Measurements from ENCODE around the gene CCDC150. TPM values are rescaled to one million over a fixed set of nuclear protein-coding genes. Genes with fewer than 3 reads are reported as not detected.
"Not testable (repeated sequence)": the region's sequence is repeated elsewhere in the genome, so short reads cannot be mapped to it uniquely, and the experiment has no call there.

Gene CCDC150
- total RNA-seq, 1 donor from 2014 or later = 0.66 TPM

GRCh38 chr2:196725882-196726281 lies 86.4 kb downstream of the CCDC150 start:
- Histone ChIP-seq H3K27ac (replicated peaks) (no peak overlapping the region), H3K4me3 (no peak overlapping the region), H3K36me3 (no peaks in the 10 kb centered on the region), H3K9me3 (replicated peaks) (no peaks in the 10 kb centered on the region), H3K4me1 (no peaks in the 10 kb centered on the region), H3K27me3 (ENCODE audit: low read depth) (no peaks in the 10 kb centered on the region)
- DNase-seq = no peak
- TF ChIP-seq, protein P1, sequence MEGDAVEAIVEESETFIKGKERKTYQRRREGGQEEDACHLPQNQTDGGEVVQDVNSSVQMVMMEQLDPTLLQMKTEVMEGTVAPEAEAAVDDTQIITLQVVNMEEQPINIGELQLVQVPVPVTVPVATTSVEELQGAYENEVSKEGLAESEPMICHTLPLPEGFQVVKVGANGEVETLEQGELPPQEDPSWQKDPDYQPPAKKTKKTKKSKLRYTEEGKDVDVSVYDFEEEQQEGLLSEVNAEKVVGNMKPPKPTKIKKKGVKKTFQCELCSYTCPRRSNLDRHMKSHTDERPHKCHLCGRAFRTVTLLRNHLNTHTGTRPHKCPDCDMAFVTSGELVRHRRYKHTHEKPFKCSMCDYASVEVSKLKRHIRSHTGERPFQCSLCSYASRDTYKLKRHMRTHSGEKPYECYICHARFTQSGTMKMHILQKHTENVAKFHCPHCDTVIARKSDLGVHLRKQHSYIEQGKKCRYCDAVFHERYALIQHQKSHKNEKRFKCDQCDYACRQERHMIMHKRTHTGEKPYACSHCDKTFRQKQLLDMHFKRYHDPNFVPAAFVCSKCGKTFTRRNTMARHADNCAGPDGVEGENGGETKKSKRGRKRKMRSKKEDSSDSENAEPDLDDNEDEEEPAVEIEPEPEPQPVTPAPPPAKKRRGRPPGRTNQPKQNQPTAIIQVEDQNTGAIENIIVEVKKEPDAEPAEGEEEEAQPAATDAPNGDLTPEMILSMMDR (IDR thresholded peaks at IDR 0.05; ENCODE audit: borderline replicate concordance) = no peak
- intact Hi-C loops (cut with micrococcal nuclease) = no loop called here

GRCh38 chr2:196729418-196729817 lies 89.9 kb downstream of the CCDC150 start:
- intact Hi-C loops (cut with micrococcal nuclease) = no loop called here
- TF ChIP-seq, protein P1 (IDR thresholded peaks at IDR 0.05; ENCODE audit: borderline replicate concordance) = no peak

GRCh38 chr2:196736646-196737045 lies 97.1 kb downstream of the CCDC150 start:
- peaks cover 23% of the 10 kb centered on the region for H3K9me3 ChIP-seq (replicated peaks)
- H3K27me3 ChIP-seq (ENCODE audit: low read depth); H3K36me3 ChIP-seq; H3K27ac ChIP-seq (replicated peaks); H3K4me3 ChIP-seq; H3K4me1 ChIP-seq; DNase-seq; intact Hi-C loops (cut with micrococcal nuclease): not testable (repeated sequence)

More at GRCh38 chr2:196729418-196729817, 89.9 kb downstream of the CCDC150 start:
- Histone ChIP-seq H3K27me3 (ENCODE audit: low read depth) (no peaks in the 10 kb centered on the region), H3K9me3 (replicated peaks) (no peaks in the 10 kb centered on the region), H3K4me3 (no peak overlapping the region), H3K4me1 (no peaks in the 10 kb centered on the region), H3K27ac (replicated peaks) (no peak overlapping the region), H3K36me3 (no peaks in the 10 kb centered on the region)
- no peak for DNase-seq

GRCh38 chr2:196737046-196737445 lies 97.5 kb downstream of the CCDC150 start:
- no peaks in the 10 kb centered on the region for H3K27me3 ChIP-seq (ENCODE audit: low read depth)
- H3K9me3 ChIP-seq (replicated peaks) = peaks cover 23% of the 10 kb centered on the region
- intact Hi-C loops (cut with micrococcal nuclease) = no loop called here
- H3K4me1 ChIP-seq = no peaks in the 10 kb centered on the region
- H3K4me3 ChIP-seq = no peak overlapping the region
- TF ChIP-seq, protein P1 (IDR thresholded peaks at IDR 0.05; ENCODE audit: borderline replicate concordance) = no peak
- no peaks in the 10 kb centered on the region for H3K36me3 ChIP-seq
- H3K27ac ChIP-seq (replicated peaks) = no peak overlapping the region
- no peak for DNase-seq

DNA sequence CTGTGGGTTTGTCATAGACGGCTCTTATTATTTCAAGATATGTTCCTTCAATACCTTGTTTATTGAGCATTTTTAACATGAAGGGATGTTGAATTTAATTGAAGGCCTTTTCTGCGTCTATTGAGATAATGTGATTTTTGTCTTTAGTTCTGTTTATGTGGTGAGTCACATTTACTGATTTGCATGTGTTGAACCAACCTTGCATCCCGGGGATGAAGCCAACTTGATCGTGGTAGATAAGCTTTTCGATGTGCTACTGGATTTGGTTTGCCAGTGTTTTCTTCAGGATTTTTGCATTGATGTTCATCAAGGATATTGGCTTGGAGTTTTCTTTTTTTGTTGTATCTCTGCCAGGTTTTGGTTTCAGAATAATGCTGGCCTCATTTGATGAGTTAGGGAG lies 99.5 kb downstream of the CCDC150 start:
- DNase-seq = no peak
- no peak overlapping the region for H3K27ac ChIP-seq (replicated peaks)
- TF ChIP-seq, protein P1 (IDR thresholded peaks at IDR 0.05; ENCODE audit: borderline replicate concordance) = no peak

GRCh38 chr2:196742216-196742615 lies 102.7 kb downstream of the CCDC150 start:
- Histone ChIP-seq H3K36me3 (no peaks in the 10 kb centered on the region), H3K9me3 (replicated peaks) (peaks cover 16% of the 10 kb centered on the region), H3K27me3 (ENCODE audit: low read depth) (no peaks in the 10 kb centered on the region), H3K4me3 (no peak overlapping the region), H3K27ac (replicated peaks) (no peak overlapping the region), H3K4me1 (no peaks in the 10 kb centered on the region)
- no peak for DNase-seq
- TF ChIP-seq, protein P1 (IDR thresholded peaks at IDR 0.05; ENCODE audit: borderline replicate concordance) = no peak
- intact Hi-C loops (cut with micrococcal nuclease) = no loop called here

More for the DNA sequence above, 99.5 kb downstream of the CCDC150 start:
- intact Hi-C loops (cut with micrococcal nuclease) = no loop called here
- no peaks in the 10 kb centered on the region for H3K27me3 ChIP-seq (ENCODE audit: low read depth)
- H3K9me3 ChIP-seq (replicated peaks) = peaks cover 23% of the 10 kb centered on the region
- no peaks in the 10 kb centered on the region for H3K4me1 ChIP-seq
- no peak overlapping the region for H3K4me3 ChIP-seq
- H3K36me3 ChIP-seq = no peaks in the 10 kb centered on the region

Measured in left ventricle myocardium inferior (tissue), 1 donor.